HepG2 (cell line): ENCODE data around the gene DOHH. TPM values are rescaled to one million over a fixed set of nuclear protein-coding genes. Genes with fewer than 3 reads are reported as not detected.
"Not testable (repeated sequence)": the region's sequence is repeated elsewhere in the genome, so short reads cannot be mapped to it uniquely, and the experiment has no call there.

ENCODE experiments used
- ATAC-seq: fragments of 200-7000 bp; cut with Tn5 transposase; 3 replicates; pipeline ENCODE4 v1.9.1; 2020; ENCODE audit warnings: mild to moderate bottlenecking, moderate library complexity
- BruUV-seq: library from RNA; stranded (reverse); fragments of 400-500 nt; replicated peaks from 2 replicates; lab custom pipeline; 2021; lab: Mats Ljungman, UMichigan
- CTCF ChIA-PET: fragments of 300-600 bp; formaldehyde crosslinking; extraction: SDS; loops from one replicate; lab custom pipeline; 2021; ENCODE audit warnings: low total read pairs, inconsistent platforms, low intra/inter-chr PET ratio; lab: Yijun Ruan, JAX
- POLR2A ChIA-PET: fragments of 350-600 bp; sonication (Branson Sonifier 250); formaldehyde crosslinking; loops from one replicate; lab custom pipeline; 2020; ENCODE audit warnings: antibody characterized with exemption, inconsistent platforms; lab: Yijun Ruan, JAX
- DNase-seq: peaks from one replicate; pipeline ENCODE4 v3.0.0-alpha.2; 2015; ENCODE audit warnings: low spot score
- FAIRE-seq: peaks from 3 replicates; lab custom pipeline; 2011; peaks lifted over from hg19 to GRCh38; lab: Jason Lieb, UNC
- H2AFZ ChIP-seq: one replicate; pipeline ENCODE4 v1.6.1; 2011; ENCODE audit warnings: low read length, inconsistent platforms
- H3K27ac ChIP-seq: fragments of 300-600 bp; 3 replicates; pipeline ENCODE4 v1.8.0; 2011; ENCODE audit warnings: mixed run types, mild to moderate bottlenecking, mixed read lengths, low read length, inconsistent platforms; ENCODE audit not compliant: insufficient read depth; ENCODE audit errors: extremely low read length
- H3K27me3 ChIP-seq, 2 experiments: fragments of 200-600 bp in 1 of 2; 2 replicates in 1 of 2; 3 replicates in 1 of 2; pipeline versions ENCODE4 v1.6.0 to v1.8.0; 2011; ENCODE audit warnings: low read length in 2 of 2, mild to moderate bottlenecking in 2 of 2, moderate library complexity in 2 of 2, inconsistent platforms in 1 of 2; ENCODE audit not compliant: insufficient read depth in 2 of 2, control insufficient read depth in 1 of 2
- H3K36me3 ChIP-seq, 2 experiments: fragments of 200-600 bp in 1 of 2; replicated peaks in 1 of 2; 2 replicates in 1 of 2; 3 replicates in 1 of 2; pipeline versions ENCODE4 v1.5.1 to v1.8.0; 2011; ENCODE audit warnings: low read length in 2 of 2, inconsistent platforms in 1 of 2; ENCODE audit not compliant: insufficient read depth in 2 of 2, control insufficient read depth in 1 of 2
- H3K4me1 ChIP-seq: 2 replicates; pipeline ENCODE4 v1.5.1; 2012; ENCODE audit warnings: low read length, inconsistent platforms; ENCODE audit not compliant: insufficient read depth
- H3K4me2 ChIP-seq: 2 replicates; pipeline ENCODE4 v1.6.0; 2011; ENCODE audit warnings: low read depth, low read length, inconsistent platforms
- H3K4me3 ChIP-seq, 3 experiments: fragments of 200-600 bp in 1 of 3; sonication (generic), shearing (Covaris generic) in 1 of 3; replicated peaks in 1 of 3; 2 replicates each; pipeline ENCODE4 v1.5.1; 2011 to 2016; ENCODE audit warnings: low read length in 3 of 3, inconsistent platforms in 2 of 3, low read depth in 2 of 3, mild to moderate bottlenecking in 2 of 3, control low read depth in 1 of 3, mixed read lengths in 1 of 3; ENCODE audit not compliant: insufficient read depth in 1 of 3
- H3K79me2 ChIP-seq: one replicate; pipeline ENCODE4 v1.6.1; 2011; ENCODE audit warnings: low read length, inconsistent platforms; ENCODE audit not compliant: insufficient read depth
- H3K9ac ChIP-seq: 2 replicates; pipeline ENCODE4 v1.6.0; 2011; ENCODE audit warnings: mild to moderate bottlenecking, low read depth, low read length, inconsistent platforms; ENCODE audit not compliant: insufficient read depth
- H3K9me3 ChIP-seq: 2 replicates; pipeline ENCODE4 v1.5.1; 2012; ENCODE audit warnings: mild to moderate bottlenecking, low read length
- H4K20me1 ChIP-seq: 2 replicates; pipeline ENCODE4 v1.6.0; 2011; ENCODE audit warnings: inconsistent platforms, mild to moderate bottlenecking, low read length, moderate library complexity; ENCODE audit not compliant: insufficient read depth
- HNRNPL ChIP-seq: fragments of 200-400 bp; formaldehyde crosslinking; IDR thresholded peaks from 2 replicates; pipeline ENCODE4 v1.6.1; 2017; ENCODE audit warnings: mild to moderate bottlenecking, low read depth, low read length
- ZNF275 ChIP-seq: sonication (generic); formaldehyde crosslinking; IDR thresholded peaks from 2 replicates; pipeline ENCODE4 v1.8.0; 2022; ENCODE audit warnings: missing genetic modification reagents, mild to moderate bottlenecking, inconsistent platforms, borderline replicate concordance
- ZNF460 ChIP-seq: sonication (generic); formaldehyde crosslinking; IDR thresholded peaks from 2 replicates; pipeline ENCODE4 v1.5.1; 2020; ENCODE audit warnings: missing genetic modification reagents, mild to moderate bottlenecking, borderline replicate concordance
- WGBS: methylation state at CpG from one replicate; pipeline ENCODE4 v1.1.6; 2017; ENCODE audit warnings: low lambda C conversion rate; 5-methylcytosine and 5-hydroxymethylcytosine counted together
- in situ Hi-C: cut with HindIII; loops from 2 replicates; pipeline ENCODE4 v1.10.0; 2017; ENCODE audit warnings: low pct_unique_long_range_greater_than_20kb; ENCODE audit not compliant: extremely low pct_ligation_motif_present
- intact Hi-C: fragments of 100-400 bp; cut with micrococcal nuclease; formaldehyde crosslinking; loops from one replicate; pipeline ENCODE4 v1.10.0; 2022; ENCODE audit not compliant: unreplicated experiment
- polyA plus RNA-seq, 8 experiments: library from polyadenylated mRNA; depleted of rRNA in 3 of 8; stranded (reverse) in 7 of 8; unstranded in 1 of 8; fragments of >200 nt; fragmentation: Illumina TruSeq in 4 of 8; extraction: Trizol in 4 of 8; gene quantifications; 2 replicates each; pipeline versions ENCODE4 v1.2.1 to v1.2.3, GENCODE V29; 2011 to 2016; ENCODE audit warnings: low read depth in 4 of 8, missing spikeins in 1 of 8, mixed read lengths in 1 of 8; ENCODE audit not compliant: insufficient read depth in 1 of 8
- total RNA-seq, 5 experiments: library from RNA; depleted of rRNA; stranded (reverse); fragments of >200 nt; fragmentation: Illumina TruSeq; extraction: Trizol; gene quantifications; 2 replicates each; pipeline ENCODE4 v1.2.3, GENCODE V29; 2016; ENCODE audit warnings: low read depth in 1 of 5

The DOHH gene
- total and polyA plus RNA-seq, 2 of the 13 experiments (the other 11 are each of a cell fraction or from before 2014, with no cell fraction given), result 3.5 to 13.7 TPM

GRCh38 chr19:3508771-3509535, 8.5 kb upstream of the DOHH start:
- Histone ChIP-seq H3K4me3 (no peak overlapping the region), H3K79me2 (peaks cover 61% of the 10 kb centered on the region), H4K20me1 (peaks cover 16% of the 10 kb centered on the region; the same call in 1 of the 2 replicates), H3K4me2 (no peak overlapping the region), H3K27me3 (no peaks in the 10 kb centered on the region), H3K27ac (no peak overlapping the region), H3K4me1 (peaks cover 28% of the 10 kb centered on the region), H3K9me3 (no peaks in the 10 kb centered on the region), H3K36me3 (peaks cover 5 to 20% of the 10 kb centered on the region in 2 experiments; a peak in 4 of 5 replicates), H2AFZ (no peak overlapping the region), H3K9ac (no peak overlapping the region)
- ChIA-PET CTCF (no interaction called here), POLR2A (no interaction called here)
- FAIRE-seq (no peak), ATAC-seq (no peak), DNase-seq (no peak)
- intact Hi-C loops (loop anchor here (5.0 kb wide), 1 partner anchor 63 kb away; the partner anchor contains the start of gene HMG20B), in situ Hi-C loops (no loop called here)
- TF ChIP-seq ZNF275, result no peak
- TF ChIP-seq HNRNPL, result peak; percentile 79; the same call in 1 of the 2 replicates
- BruUV-seq, result no TSS peak
- 98% methylated on average over 17 of the region's 23 CpGs for WGBS

DNA sequence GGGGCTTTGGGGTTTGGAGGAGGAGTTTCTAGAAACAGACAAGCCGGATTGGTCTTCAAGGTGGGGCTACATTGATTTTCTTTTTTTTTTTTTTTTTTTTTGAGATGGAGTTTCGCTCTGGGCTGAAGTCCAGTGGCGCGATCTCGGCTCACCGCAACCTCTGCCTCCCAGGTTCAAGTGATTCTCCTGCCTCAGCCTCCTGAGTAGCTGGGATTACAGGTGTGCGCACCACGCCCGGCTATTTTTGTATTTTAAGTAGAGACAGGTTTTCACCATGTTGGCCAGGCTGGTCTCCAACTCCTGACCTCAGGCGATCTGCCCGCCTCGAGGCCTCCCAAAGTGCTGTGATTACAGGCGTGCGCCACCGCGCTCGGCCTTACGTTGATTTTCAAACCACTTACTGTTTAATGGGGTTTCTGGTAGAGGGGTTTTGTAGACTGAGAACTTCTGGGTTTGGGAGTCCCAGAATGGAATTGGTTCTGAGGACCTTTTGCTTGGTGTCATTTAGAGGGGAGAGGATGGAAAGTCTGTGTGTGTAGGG, 7.7 kb upstream of the DOHH start:
- Histone ChIP-seq H3K36me3 (peaks cover 3 to 16% of the 10 kb centered on the region in 2 experiments; a peak in 3 of 5 replicates), H3K27ac (peak overlapping the region; percentile 53), H3K4me3 (peak overlapping the region in 1 of 3 experiments; percentile 96; a peak in 1 of 6 replicates), H3K4me1 (peaks cover 36% of the 10 kb centered on the region), H3K4me2 (0 out of 2 replicates have a peak overlapping the region, but pooled peaks have one; percentile 94), H3K79me2 (peaks cover 59% of the 10 kb centered on the region)
- POLR2A ChIA-PET, H4K20me1 ChIP-seq, H2AFZ ChIP-seq, DNase-seq, H3K9ac ChIP-seq, CTCF ChIA-PET, in situ Hi-C loops, FAIRE-seq, H3K9me3 ChIP-seq, H3K27me3 ChIP-seq, BruUV-seq, ATAC-seq: not testable (repeated sequence)
- intact Hi-C loops, result loop anchor here (5.0 kb wide), 1 partner anchor 64 kb away; the partner anchor contains the start of gene HMG20B
- TF ChIP-seq ZNF460 (CRISPR knock-in tag), result peak; percentile 63; the same call in 1 of the 2 replicates
- WGBS, result 82% methylated on average over 15 of the region's 18 CpGs
